Pulmonary artery endothelial cell (primary cell): ENCODE measurements around the gene AGBL3. TPM values are rescaled to one million over a fixed set of nuclear protein-coding genes. Genes with fewer than 3 reads are reported as not detected.

ENCODE experiments used
- total RNA-seq: library from RNA; depleted of rRNA; stranded (reverse); fragments of >200 nt; gene quantifications from 2 replicates; pipeline ENCODE4 v1.2.3, GENCODE V29; 2014

Gene AGBL3
- total RNA-seq, 1 donor from 2014 or later, result 1.5 TPM

Other genes starting within 250 kb of the AGBL3 start
- 275 and 308 TPM in 2 replicates for gene CALD1, start 206.9 kb upstream of the AGBL3 start, total RNA-seq
- 13.4 and 44.6 TPM in 2 replicates for gene TMEM140, start 161.6 kb downstream of the AGBL3 start, total RNA-seq
- 21.4 and 21.6 TPM in 2 replicates for gene CYREN, start 184.2 kb downstream of the AGBL3 start, total RNA-seq
- gene WDR91, start 225.0 kb downstream of the AGBL3 start, total RNA-seq, result 3.2 and 8.7 TPM in 2 replicates
- not detected in 2 replicates for gene STRA8, start 247.3 kb downstream of the AGBL3 start, total RNA-seq